ENCODE data around the gene U2AF1L4. TPM values are rescaled to one million over a fixed set of nuclear protein-coding genes. Genes with fewer than 3 reads are reported as not detected.

U2AF1L4 gene
- total RNA-seq, 4 donors from 2014 or later, result 18.8 to 45.5 (median 21.9) TPM

DNA sequence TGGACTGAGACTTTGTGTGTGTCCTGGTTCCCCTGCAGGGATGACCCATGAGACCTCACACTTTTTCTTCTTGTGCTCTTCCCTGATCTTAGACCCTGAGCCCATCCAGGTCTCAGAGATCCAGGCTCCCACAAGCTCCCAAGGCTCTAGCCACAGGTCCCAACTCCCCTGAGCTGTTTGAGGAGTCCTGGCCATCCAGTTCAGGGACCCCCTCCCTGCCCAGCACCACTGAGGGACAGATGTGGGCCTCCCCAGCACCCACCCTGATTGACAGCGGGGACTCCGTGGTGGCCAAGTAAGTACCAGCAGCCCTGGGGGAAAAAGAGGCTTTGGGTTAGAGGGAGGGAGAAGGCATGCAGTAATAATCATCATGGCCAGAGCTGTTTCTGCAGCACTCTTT, 14.5 kb upstream of the U2AF1L4 start:
- Histone ChIP-seq H3K36me3 (peaks cover 20% of the 10 kb centered on the region), H3K9me3 (no peaks in the 10 kb centered on the region), H3K27me3 (no peaks in the 10 kb centered on the region), H3K27ac (no peak overlapping the region), H3K4me1 (peaks cover 47% of the 10 kb centered on the region), H3K4me3 (no peak overlapping the region)
- peak in 1 of 2 donors; percentile 58 for DNase-seq (ENCODE audit: low spot score in 2 of 2)
- WGBS, result 100% methylated on average over 2 of the region's 2 CpGs
- TF ChIP-seq, protein P1, sequence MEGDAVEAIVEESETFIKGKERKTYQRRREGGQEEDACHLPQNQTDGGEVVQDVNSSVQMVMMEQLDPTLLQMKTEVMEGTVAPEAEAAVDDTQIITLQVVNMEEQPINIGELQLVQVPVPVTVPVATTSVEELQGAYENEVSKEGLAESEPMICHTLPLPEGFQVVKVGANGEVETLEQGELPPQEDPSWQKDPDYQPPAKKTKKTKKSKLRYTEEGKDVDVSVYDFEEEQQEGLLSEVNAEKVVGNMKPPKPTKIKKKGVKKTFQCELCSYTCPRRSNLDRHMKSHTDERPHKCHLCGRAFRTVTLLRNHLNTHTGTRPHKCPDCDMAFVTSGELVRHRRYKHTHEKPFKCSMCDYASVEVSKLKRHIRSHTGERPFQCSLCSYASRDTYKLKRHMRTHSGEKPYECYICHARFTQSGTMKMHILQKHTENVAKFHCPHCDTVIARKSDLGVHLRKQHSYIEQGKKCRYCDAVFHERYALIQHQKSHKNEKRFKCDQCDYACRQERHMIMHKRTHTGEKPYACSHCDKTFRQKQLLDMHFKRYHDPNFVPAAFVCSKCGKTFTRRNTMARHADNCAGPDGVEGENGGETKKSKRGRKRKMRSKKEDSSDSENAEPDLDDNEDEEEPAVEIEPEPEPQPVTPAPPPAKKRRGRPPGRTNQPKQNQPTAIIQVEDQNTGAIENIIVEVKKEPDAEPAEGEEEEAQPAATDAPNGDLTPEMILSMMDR (IDR thresholded peaks at IDR 0.05), result no peak
- no peak for TF ChIP-seq EP300 (IDR thresholded peaks at IDR 0.05)
- TF ChIP-seq POLR2AphosphoS5 (IDR thresholded peaks at IDR 0.05), result no peak
- TF ChIP-seq POLR2A (IDR thresholded peaks at IDR 0.05), result no peak

DNA sequence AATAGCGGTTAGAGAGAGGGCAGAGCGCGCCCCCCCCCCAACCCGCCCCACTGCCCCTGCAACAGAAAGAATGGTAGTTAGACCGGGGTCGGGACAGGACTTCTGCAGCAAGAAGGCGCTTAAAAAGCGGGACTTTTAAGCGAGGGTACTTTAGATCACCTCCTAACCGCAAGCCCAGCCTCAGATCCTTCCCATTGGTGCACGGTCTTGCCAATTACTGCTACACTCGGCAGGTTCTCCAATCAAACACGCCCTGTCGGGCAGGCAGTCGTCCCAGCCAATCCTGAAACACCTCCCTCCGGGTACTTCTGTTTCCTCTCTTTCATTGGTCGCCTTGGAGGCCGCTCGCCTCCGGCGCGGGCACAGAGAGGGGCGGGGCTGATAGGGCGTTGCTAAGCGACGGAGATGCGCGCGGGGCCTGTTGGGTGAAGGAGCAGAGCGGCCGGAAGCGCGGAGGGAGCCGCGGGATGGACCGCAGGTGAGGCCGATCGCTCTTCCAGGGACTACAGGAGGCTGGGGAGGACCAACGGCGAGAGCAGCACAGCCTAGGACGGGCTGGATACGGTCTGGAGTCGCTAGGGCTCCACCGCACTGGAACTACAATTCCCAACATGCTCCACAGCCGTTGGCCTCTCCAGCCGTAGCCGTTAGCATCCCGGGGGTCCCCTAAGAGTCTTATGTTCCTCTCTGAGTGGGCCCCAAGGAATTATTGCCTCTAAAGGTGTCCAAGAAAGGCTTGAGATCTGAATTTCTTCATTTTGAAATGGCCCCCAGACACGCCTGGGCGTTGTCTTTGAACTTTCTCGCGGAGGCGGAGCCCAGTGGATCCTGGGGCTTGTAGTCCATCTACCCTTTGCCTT, 12.8 kb upstream of the U2AF1L4 start, which contains the start of gene PROSER3:
Gene PROSER3, plus strand, starts transcription at position 428 of the 860 bp plus-strand sequence. Its CDS starts 40 bp downstream, at position 468.
- DNase-seq (ENCODE audit: low spot score in 2 of 2), result peak; percentile 99
- Histone ChIP-seq H3K27me3 (no peaks in the 10 kb centered on the region), H3K4me3 (peak within 1 kb of the TSS; percentile 94), H3K9me3 (no peaks in the 10 kb centered on the region), H3K27ac (peak within 1 kb of the TSS; percentile 98), H3K36me3 (peaks cover 22% of the 10 kb centered on the region), H3K4me1 (peaks cover 50% of the 10 kb centered on the region)
- WGBS, result under 1% methylated on average over 20 of the region's 53 CpGs
- TF ChIP-seq EP300 (IDR thresholded peaks at IDR 0.05) (no peak), POLR2AphosphoS5 (IDR thresholded peaks at IDR 0.05) (peak; percentile 25 to 72 (median 60)), POLR2A (IDR thresholded peaks at IDR 0.05) (peak in 1 of 2 donors; percentile 85)
- TF ChIP-seq, protein P1 (IDR thresholded peaks at IDR 0.05), result no peak

DNA sequence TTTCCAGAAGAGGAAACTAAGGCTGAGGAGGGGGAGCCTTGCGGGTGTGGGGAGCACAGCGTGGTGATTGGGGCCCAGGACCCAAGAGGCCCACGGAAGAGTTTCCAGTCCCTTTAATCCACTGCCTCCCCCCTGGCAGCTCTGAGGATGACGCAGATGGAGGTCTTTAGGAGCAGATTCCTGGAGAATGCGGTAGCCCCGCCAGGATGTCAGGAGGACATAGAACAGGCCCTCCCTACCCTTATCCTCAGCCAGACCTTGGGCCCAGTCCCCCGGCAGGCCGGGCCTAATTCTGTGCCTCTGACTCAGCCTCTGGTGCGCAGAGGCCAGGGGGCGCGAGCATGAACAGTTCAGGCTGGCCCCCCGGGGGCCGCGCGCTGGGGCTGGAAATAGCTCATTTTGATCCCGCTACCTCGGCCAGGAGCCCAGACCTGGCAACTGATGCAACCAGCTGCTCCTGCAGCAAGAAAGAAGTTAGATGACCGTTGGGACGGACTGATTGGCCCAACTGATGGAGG, 12.1 kb upstream of the U2AF1L4 start:
- WGBS, result 3% methylated on average over 12 of the region's 19 CpGs
- DNase-seq (ENCODE audit: low spot score in 2 of 2), result peak; percentile 90
- peaks cover 50% of the 10 kb centered on the region for H3K4me1 ChIP-seq
- TF ChIP-seq POLR2A (IDR thresholded peaks at IDR 0.05), result no peak
- TF ChIP-seq, protein P1 (IDR thresholded peaks at IDR 0.05), result no peak
- TF ChIP-seq EP300 (IDR thresholded peaks at IDR 0.05), result peak; percentile 59
- TF ChIP-seq POLR2AphosphoS5 (IDR thresholded peaks at IDR 0.05), result peak in 1 of 3 donors; percentile 8
- no peaks in the 10 kb centered on the region for H3K27me3 ChIP-seq
- peaks cover 28% of the 10 kb centered on the region for H3K36me3 ChIP-seq
- H3K9me3 ChIP-seq, result no peaks in the 10 kb centered on the region
- peak overlapping the region; percentile 94 for H3K4me3 ChIP-seq
- H3K27ac ChIP-seq, result peak overlapping the region; percentile 98

GRCh38 chr19:35756377-35757230, 11.4 kb upstream of the U2AF1L4 start, which contains the start of gene HSPB6:
TSS of gene HSPB6 (minus strand) at chr19:35757029. CDS start at chr19:35757008, 21 bp downstream.
- WGBS, result 14% methylated on average over 18 of the region's 52 CpGs
- H3K4me1 ChIP-seq, result peaks cover 50% of the 10 kb centered on the region

More at GRCh38 chr19:35756377-35757230, 11.4 kb upstream of the U2AF1L4 start, which contains the start of gene HSPB6:
- Histone ChIP-seq H3K27ac (peak within 1 kb of the TSS; percentile 98), H3K27me3 (no peaks in the 10 kb centered on the region), H3K36me3 (peaks cover 26% of the 10 kb centered on the region), H3K9me3 (no peaks in the 10 kb centered on the region), H3K4me3 (peak within 1 kb of the TSS; percentile 94)
- DNase-seq (ENCODE audit: low spot score in 2 of 2), result peak in 1 of 2 donors; percentile 81
- TF ChIP-seq, protein P1 (IDR thresholded peaks at IDR 0.05), result no peak
- peak in 1 of 2 donors; percentile 62 for TF ChIP-seq POLR2A (IDR thresholded peaks at IDR 0.05)
